IPS DF 4.7 (cell line): ENCODE data around the gene PPM1H.

Experiments
- DNase-seq: peaks from one replicate; pipeline ENCODE4 v3.0.0-alpha.2; 2013; ENCODE audit warnings: low spot score; ENCODE audit errors: extremely low read depth

PPM1H gene

DNA sequence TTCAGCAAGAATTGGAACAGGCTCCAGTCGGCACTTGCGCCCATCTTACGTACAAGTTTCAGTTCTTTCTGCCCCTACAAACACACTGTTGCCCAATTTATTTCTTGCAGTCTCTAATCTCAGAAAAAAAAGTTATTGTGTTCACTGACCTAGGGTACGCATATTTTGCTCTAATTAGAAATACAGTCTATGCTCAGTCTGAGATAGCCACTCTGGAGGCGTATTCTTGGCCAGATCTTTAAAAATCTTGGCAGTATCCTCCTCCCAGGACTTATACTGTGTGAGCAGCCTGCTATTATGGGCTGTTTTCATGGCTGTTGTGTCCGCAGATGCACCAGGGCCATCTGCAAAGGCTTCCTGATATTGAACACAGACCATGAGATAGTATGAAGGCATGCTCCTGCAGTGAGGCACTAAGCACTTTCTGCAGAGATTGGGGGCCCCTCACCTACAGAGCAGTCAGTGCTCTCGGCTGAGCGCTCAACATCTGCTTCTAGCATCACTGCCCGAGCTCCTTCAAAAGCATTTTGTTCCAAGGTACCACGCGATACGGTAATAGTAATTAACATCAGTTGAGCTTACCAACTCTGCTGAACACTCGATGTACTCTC is 57.9 kb downstream of the PPM1H start:
- DNase-seq = no peak

DNA sequence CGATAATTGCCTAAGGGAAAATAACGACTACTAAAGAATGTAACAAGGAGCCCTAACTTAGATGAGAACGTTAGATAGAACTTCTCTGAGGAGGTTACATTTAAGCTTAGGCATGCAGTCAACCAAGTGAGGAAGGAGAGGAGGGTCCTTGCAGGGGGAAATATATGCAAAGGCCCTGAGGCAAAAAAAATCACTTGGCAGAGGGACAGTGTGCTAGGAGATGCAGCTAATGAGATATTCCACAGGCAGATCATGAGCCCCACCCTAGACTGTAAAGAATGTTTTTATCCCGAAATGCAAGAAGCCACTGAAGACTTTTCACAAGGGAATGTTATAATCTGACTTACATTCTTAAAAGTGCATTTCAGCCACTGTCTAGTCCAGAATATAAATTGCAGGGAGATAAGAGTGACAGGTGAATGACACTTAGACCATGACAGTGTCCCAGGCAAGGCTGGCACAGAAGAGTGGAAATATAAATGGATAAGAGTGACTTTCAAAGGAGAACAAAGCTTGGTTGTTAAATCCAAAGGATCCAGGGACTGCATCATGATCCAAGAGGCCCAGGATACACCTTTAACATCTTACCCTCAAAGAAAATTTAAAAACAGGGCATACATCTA is 61.0 kb downstream of the PPM1H start:
- no peak for DNase-seq

DNA sequence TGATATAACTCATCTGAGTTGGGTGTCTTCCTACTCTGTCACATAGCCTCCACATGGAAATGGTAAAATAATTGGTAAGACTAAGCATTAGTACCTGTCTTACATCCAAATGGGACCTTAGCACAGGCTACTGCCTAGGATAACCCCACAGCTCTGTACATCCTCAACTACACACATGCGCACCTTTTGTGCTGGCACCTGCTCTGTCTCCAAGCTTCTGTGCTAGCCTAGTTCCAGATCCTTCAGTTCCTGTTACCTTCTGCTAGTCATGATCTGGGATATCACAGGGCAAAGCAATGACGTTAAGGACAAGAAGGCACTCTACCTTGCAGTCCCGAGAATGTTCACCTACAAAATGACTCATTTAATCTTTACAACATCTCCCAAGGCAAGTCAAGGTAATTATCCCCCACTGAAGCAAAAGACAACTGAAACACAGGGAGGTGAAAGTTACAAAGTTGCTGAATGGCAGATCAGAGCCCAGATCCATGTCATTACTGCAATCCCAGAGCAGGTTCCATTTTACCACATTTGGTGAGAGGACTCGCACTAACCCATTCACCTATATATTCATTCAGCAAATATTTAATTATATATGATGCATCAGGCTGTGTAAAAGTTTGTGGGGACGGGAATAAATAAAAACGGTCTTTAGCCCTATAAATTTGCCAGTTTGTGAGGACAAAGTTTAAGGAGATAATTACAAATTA is 61.7 kb downstream of the PPM1H start:
- DNase-seq = no peak

DNA sequence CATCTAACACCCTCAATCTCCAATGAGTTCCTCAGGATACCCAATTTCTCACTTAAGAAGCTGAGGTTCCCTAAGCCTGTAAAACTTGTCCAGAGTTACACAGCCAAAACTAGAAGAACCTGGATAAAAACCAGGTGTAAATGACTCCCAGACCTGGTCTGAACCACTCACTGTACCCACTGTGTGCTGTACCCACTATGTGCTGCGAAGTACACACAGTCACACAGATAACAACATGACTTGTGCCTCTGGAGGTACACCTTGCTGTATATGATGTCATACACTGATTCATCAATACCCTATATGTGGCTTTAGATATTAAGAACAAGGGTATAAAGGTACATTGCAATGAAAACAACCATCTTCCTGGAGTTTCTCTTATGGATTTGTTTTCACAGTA is 66.1 kb downstream of the PPM1H start:
- no peak for DNase-seq

DNA sequence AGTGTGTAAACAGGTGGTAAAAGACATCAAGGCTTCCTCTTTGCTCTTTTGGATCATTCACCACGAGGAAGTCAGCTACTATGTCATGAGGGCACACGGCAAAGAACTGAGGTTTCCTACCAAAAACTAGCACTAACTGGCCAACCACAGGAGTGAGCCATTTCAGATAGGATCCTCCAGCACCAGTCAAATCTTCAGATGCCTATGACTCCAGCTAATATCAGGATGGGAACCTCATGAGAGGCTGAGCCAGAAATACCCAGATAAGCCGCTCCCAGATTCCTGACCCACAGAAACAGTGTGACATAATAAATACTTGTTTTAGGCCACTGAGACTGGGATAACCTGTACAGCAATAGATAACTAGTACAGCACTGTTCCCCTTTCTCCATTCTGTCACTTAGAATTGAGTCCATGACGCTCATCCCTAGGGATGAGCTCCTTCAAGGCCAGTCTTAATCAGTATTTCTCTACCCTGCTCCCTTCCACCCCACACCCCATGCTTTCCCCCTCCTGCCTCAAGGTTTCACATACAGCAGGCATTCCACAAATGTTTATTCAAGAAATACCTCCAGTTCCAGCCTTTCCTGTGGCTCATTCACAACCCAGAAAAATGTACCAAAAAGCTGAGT is 68.4 kb downstream of the PPM1H start:
- DNase-seq = no peak

DNA sequence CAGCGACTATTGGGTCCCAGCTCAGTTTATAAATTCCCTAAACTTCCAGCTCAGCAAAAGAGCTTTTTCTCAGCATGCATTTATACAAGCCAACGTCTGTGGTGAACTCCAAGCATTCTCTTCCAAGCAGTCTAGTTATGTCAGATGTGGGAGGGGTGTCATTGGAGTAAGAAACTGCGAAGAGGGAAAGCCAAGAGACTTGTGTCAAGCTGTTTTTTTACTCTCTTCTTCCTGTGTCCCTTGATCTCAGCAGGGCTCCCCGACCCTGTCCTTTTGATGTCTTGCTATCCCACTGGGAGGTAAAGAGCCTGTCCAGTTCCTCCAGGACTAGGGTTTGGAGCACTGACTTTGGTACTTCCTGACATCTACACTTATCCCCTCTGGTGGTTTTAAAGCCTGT is 69.0 kb downstream of the PPM1H start:
- peak; percentile 38 for DNase-seq

DNA sequence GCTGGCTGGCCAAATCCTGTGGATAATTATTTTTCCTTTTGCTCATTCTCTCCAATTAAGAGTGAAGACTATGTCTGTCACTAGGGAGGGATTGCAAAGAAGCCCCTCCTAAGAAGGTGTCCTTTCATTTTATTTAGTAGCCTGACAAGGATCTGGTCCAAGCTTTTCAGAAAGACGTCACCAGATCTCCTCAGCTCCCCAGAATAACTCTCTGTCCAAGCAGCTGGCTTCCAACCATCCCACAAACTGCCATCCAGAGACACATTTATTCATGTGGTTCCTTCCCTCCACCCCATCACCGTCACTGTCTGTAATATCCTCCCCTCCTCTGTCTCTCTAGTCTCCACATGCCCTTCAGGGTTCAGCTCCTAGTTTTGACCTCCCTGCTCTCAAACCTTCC is 69.9 kb downstream of the PPM1H start:
- no peak for DNase-seq

DNA sequence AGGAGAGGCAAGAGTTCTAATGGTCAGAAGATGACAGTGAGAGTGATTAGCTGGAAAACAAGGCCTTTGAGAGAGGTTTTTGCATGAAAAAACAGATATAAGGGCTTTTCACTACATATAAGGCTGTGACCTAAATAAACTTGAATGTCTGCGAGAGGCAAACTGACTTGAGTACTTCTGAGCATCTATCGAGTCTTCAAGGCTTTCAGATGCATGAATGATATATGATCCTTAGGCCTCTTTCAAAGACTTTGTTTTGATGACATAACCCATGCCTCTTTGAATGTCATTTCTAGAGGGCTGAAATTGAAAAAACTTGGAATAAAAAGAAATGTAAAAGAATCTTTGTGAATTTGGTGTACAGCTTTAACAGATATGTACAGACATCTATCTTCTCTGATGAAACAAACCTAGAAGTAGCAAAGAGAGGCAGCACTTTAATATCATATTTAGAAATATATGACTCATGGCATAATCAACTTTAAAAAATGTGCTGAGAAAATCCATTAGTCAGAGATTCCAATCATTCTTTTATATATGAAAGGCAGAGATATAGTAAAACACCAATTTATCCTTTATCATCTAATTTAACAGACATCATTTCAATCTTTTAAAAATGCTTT is 72.6 kb downstream of the PPM1H start:
- no peak for DNase-seq

DNA sequence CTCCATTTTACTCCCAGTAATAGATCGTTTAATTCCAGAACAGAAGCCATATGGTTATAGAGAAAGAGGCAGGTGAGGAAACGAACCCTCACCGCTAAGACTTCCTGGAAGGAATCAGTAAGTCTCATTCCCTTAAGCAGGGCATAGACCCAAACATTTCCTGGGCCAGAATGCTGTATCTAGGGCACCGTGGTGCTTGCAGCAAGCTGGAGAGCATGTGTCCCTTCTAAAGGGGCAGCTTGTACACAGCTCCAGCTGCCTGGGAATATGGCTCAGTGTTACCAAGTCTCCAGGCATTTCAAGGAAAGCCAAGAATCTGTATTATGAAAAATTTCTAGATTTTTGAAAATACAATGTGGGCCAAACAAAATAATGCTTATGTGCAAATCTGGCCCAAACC is 73.4 kb downstream of the PPM1H start:
- DNase-seq = no peak

DNA sequence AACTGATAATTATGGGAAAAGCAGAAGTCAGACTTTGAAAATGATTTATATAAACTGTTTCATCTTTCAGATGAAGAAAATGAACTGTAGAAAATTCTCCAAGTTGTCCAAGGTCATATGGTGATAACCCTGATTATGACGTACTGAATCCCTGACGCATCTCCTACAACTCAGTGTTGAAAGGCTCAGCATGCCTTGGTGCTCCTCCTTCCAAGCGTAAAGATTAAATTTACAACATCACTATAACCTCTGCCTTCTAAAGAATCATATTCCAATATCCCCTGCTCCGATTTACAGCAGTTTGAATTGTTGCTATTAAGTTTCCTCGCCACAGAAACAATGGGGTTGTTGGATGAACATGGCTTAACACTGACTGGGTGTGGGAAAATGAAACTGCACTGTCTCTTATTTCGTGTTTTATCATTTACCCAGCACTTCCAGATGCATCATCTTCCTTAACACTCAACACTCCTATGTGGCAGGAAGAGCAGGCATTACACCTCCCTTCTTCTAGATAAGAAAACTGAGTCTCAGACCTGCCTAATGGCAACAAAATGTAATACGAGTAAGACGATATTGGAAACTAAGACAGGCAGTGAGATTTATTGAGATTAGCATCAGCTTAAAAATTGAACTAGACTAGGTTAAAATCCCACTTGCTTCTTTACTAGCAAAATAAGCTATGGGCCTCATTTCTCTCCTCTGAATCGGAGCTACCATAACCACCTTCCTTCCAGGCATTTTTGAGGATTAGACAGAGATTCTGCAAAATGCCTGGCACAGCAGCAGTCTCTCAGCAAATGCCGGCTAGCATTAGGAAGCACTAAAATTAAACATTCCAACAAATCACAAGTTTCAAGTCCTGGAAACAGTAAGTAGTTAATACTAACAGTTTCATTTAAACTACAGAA is 74.2 kb downstream of the PPM1H start:
- DNase-seq = no peak

DNA sequence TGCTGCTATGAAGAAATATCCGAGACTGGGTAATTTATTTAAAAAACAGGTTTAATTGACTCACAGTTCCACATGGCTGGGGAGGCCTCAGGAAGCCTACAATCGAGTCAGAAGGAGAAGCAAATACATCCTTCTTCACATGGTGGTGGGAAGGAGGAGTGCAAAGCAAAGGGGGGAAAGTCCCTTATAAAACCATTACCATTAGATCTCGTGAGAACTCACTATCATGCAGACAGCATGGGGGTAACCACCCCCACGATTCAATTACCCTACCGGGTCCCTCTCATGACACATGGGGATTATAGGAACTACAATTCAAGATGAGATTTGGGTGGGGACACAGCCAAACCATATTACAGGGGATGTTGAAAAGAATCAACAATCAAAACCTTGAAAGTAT is 74.9 kb downstream of the PPM1H start:
- DNase-seq = no peak

DNA sequence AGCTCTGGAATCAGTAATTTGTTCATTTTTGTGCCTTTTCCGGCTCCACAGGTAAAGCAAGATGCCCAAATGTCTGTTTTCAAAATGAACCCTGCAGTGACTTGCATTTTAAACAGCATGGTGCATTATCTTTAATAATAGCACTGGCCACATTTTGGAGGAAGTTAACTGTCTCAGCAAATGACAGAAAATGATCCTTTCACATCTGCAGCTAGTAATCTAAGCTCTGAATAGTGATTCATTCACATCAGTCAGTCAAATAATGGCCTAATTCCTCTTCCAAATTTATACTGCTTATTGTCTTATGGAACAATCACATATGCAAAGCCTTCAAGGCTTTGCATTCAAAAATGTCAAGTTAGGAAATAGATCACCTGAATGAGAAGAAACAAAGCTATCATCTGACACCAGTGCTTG is 75.6 kb downstream of the PPM1H start:
- no peak for DNase-seq

DNA sequence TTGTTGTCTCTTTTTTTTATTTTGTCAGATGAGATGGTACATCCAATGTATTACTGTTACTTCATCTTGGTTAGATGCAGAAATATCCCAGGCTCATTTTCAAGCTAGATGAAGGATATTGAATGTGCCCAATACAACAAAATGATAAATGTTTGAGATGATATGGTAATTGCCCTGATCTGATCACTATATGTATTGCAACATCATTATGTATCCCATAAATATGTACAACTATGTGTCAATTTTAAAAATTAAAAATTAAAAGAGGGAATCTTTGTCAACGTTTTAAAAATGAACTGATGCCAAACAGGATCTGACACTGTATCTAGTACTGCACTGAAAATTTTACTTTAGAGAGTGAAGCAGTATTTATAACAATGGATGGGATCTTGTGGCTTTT is 78.5 kb downstream of the PPM1H start:
- no peak for DNase-seq

DNA sequence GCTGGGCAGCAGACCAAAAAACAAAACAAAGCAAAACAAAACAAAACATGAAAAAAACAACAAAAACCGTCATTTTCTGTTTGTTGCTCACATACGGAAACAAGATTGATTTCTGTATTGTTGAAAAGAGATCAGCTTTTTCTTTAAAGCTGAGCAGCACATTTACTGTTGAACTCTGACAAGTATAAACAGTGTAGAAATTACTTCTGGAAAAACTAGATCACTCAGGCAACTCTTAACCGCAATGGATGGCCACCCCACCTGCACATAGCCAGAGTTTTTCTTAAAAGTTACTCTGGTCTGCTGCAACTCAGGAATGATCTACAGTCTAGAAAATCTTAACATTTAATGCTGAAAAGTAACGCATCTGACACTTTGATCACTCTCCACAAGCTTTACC is 80.9 kb downstream of the PPM1H start:
- DNase-seq = no peak

DNA sequence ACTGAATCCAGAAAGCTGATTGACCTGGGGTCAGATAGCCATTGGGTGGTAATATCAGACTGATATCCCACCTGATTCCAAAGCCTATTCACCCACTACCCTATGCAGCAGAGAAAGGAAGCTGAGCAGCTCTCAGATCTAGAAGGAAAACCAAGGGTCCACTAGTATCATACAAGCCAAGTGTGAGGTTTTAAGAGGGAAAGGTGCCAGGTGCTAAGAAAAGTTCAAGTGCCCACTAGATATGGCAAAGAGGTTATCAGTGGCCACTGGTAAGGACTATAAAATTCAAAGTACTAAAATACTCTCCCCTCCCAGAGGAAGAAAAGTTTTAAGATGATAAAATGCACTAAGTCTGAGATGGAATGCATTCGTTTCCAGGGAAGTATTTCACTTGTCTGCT is 85.6 kb downstream of the PPM1H start:
- DNase-seq = no peak

DNA sequence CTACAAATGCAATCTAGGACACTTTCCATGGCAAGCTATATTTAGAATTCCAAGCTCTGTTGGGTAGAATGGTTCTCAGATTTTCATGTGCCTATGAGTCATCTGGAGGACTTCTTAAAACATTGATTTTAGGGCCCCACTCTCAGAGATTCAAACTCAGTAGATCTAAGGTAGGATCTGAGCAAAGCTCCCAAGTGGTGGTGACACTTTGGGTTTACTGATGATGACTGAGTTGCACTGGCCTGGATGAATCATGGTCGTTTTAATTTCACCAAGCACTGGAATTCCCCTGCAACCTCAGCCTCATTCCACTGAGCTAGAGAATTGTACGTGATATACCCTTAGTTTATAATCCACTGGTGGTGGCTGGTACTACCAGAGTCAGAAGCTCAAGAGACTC is 86.5 kb downstream of the PPM1H start:
- no peak for DNase-seq

DNA sequence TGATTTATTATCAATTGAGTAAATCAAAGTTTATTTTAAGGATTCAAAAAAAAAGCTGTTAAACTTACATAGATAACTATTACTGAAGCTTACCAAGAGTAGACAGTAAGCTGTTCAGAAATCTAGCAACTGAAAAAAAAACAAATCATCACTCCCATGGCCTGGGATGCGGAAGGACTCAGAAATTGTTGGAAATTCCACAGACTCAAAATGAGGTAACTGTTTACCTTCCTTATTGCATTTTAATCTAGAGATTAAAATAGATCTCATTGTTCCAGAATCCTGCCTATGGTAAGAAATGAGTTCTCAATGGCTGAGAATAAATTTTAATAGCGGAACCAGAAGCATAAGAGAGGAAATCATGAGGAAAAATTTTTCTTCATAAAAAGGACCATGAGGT is 87.2 kb downstream of the PPM1H start:
- DNase-seq = no peak

DNA sequence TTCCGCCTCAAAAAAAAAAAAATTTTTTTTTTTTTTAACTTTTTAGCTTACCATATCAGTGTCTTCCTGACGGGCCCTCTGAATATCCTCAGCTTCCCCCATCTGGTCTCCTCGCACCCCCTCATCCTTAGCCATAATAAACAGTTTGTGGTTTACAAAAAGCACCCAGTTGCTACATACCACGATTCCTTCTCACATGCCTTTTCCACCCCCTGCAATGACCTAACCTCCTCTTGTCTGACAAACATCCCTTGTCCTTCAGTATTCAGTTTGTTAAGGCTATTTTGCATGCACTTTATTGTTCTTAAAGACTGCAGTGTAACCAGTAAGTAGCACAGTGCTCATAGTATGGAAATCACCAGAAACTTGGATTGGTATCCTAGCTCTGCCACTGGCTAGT is 88.5 kb downstream of the PPM1H start:
- no peak for DNase-seq

DNA sequence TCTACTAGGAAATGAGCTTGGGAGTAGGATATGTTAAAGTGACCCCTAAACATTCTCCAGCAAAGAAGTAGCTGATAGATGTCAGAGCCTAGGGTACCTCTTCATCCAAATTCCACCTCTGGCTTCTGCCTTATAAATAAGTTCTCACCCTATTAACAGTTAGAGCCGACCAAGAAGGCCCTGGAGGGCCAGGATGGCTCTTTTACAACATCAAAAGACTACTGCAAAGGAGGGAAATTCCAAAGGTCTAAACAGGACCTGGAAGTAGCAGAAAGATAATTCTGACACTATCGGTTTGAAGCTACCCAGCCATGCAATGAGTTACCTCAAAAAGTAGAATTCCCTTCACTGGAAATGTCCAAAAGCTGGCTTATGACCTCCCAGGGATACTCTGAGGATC is 90.0 kb downstream of the PPM1H start:
- no peak for DNase-seq

DNA sequence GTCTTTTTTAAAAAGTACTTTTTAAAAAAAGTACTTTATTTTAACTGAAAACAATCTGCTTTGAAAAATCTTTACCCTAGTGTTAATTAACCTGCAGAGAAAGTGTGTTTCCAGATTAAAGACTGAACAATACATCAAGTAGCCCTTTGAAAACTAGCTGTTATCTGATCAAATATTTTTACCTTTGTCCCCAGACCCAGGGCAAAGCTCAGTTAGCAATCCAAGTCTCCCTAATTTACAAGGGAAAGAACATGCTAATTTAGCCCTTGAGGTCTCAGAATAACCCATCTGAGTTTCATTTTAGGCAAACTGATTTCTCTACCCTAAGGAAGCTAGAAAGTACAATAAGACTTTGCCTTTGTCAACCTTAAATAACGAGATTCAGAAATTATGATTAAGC is 91.2 kb downstream of the PPM1H start:
- no peak for DNase-seq

DNA sequence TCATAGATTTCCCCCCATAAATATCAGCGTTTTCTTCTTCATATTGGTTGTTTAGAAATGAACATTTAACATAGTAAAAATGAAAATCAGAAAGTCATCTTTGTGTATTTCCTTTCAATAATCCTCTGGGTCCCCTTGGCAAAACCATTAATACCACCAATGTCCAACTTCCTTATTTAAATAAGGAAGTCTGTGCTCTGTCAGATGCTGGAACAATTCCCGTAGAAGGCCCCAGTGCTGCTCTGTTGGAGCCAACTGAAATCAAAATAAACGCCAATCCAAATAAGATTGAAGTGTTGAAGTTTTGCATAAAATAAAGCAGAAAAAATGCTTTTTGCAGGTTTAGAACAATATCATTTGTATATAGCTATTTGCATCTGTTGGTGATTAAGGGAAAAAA is 93.1 kb downstream of the PPM1H start:
- DNase-seq = no peak
